SK-N-SH (cell line): ENCODE data around the gene PROM2. TPM values are rescaled to one million over a fixed set of nuclear protein-coding genes. Genes with fewer than 3 reads are reported as not detected.

Source experiments
- CTCF ChIA-PET: fragments of 300-600, 350-600 bp; formaldehyde crosslinking; extraction: SDS; loops from one replicate; lab custom pipeline; 2021; lab: Yijun Ruan, JAX
- POLR2A ChIA-PET: fragments of 350-600 bp; sonication (Branson Sonifier 250); formaldehyde crosslinking; extraction: SDS; loops from one replicate; lab custom pipeline; 2020; ENCODE audit warnings: antibody characterized with exemption, inconsistent platforms; lab: Yijun Ruan, JAX
- DNase-seq: peaks from one replicate; pipeline ENCODE4 v3.0.0; 2012
- H2AFZ ChIP-seq: fragments of 200-600 bp; sonication (generic); 2 replicates; pipeline ENCODE4 v1.8.1; 2016; ENCODE audit warnings: antibody characterized with exemption, mild to moderate bottlenecking, low read depth
- H3F3A ChIP-seq: fragments of 200-600 bp; sonication (generic); replicated peaks from 2 replicates; pipeline ENCODE3; 2016; ENCODE audit warnings: antibody characterized with exemption, mild to moderate bottlenecking; ENCODE audit not compliant: insufficient read depth
- H3K27ac ChIP-seq, 2 experiments: fragments of 200-500 bp in 1 of 2; fragments of 200-600 bp in 1 of 2; sonication (Bioruptor generic) in 1 of 2; sonication (generic), shearing (Covaris generic) in 1 of 2; 2 replicates each; pipeline versions ENCODE4 v1.5.1 to v1.6.1; 2014 to 2016; ENCODE audit warnings: low read depth in 2 of 2, inconsistent platforms in 1 of 2, low read length in 1 of 2, mild to moderate bottlenecking in 1 of 2, mixed read lengths in 1 of 2
- H3K27me3 ChIP-seq: fragments of 200-600 bp; sonication (generic), shearing (Covaris generic); 2 replicates; pipeline ENCODE4 v1.6.1; 2016; ENCODE audit warnings: mixed run types; ENCODE audit not compliant: insufficient read depth
- H3K36me3 ChIP-seq, 2 experiments: fragments of 200-500 bp in 1 of 2; fragments of 200-600 bp in 1 of 2; sonication (Bioruptor generic) in 1 of 2; sonication (generic) in 1 of 2; replicated peaks in 1 of 2; 2 replicates each; pipeline versions ENCODE3 to v1.5.1; 2014 to 2016; ENCODE audit warnings: low read length in 1 of 2, mild to moderate bottlenecking in 1 of 2; ENCODE audit not compliant: insufficient read depth in 2 of 2, control insufficient read depth in 1 of 2
- H3K4me1 ChIP-seq, 2 experiments: fragments of 200-500 bp in 1 of 2; fragments of 200-600 bp in 1 of 2; sonication (Bioruptor generic) in 1 of 2; sonication (generic), shearing (Covaris generic) in 1 of 2; 2 replicates each; pipeline versions ENCODE4 v1.5.1 to v1.6.1; 2014 to 2016; ENCODE audit warnings: low read depth in 1 of 2, low read length in 1 of 2, mixed run types in 1 of 2; ENCODE audit not compliant: insufficient read depth in 2 of 2, control insufficient read depth in 1 of 2
- H3K4me2 ChIP-seq: fragments of 200-600 bp; sonication (generic), shearing (Covaris generic); 2 replicates; pipeline ENCODE4 v1.6.1; 2017; ENCODE audit warnings: mixed run types
- H3K4me3 ChIP-seq, 2 experiments: fragments of 200-500 bp in 1 of 2; fragments of 200-600 bp in 1 of 2; sonication (Bioruptor generic) in 1 of 2; sonication (generic), shearing (Covaris generic) in 1 of 2; 2 replicates each; pipeline versions ENCODE4 v1.5.1 to v1.8.1; 2014 to 2016; ENCODE audit warnings: low read depth in 2 of 2, inconsistent platforms in 1 of 2, low read length in 1 of 2, mild to moderate bottlenecking in 1 of 2, mixed read lengths in 1 of 2, moderate library complexity in 1 of 2
- H3K79me2 ChIP-seq: fragments of 200-600 bp; sonication (generic); 2 replicates; pipeline ENCODE4 v1.8.1; 2017; ENCODE audit warnings: mild to moderate bottlenecking; ENCODE audit not compliant: insufficient read depth
- H3K9ac ChIP-seq: fragments of 200-600 bp; sonication (generic); 2 replicates; pipeline ENCODE4 v1.6.1; 2017; ENCODE audit warnings: mixed run types
- H3K9me2 ChIP-seq: fragments of 200-600 bp; sonication (generic); 2 replicates; pipeline ENCODE4 v1.6.1; 2017; ENCODE audit warnings: mixed run types
- H3K9me3 ChIP-seq: fragments of 200-600 bp; sonication (generic); 2 replicates; pipeline ENCODE4 v1.6.1; 2017; ENCODE audit warnings: mixed run types, mild to moderate bottlenecking, moderate library complexity
- H4K20me1 ChIP-seq: fragments of 200-600 bp; sonication (generic); 2 replicates; pipeline ENCODE4 v1.6.1; 2017; ENCODE audit warnings: mild to moderate bottlenecking, mixed run types; ENCODE audit not compliant: insufficient read depth
- CHD2 ChIP-seq: fragments of 150-350 bp; IDR thresholded peaks from 2 replicates; pipeline ENCODE4 v1.6.1; 2018; ENCODE audit warnings: low read length; ENCODE audit not compliant: partially characterized antibody
- CTCF ChIP-seq: fragments of 200-600 bp; sonication (generic); IDR thresholded peaks from 2 replicates; pipeline ENCODE4 v1.6.1; 2017; ENCODE audit warnings: antibody characterized with exemption, mild to moderate bottlenecking, moderate library complexity
- EP300 ChIP-seq, 2 experiments: IDR thresholded peaks; 2 replicates each; pipeline versions ENCODE4 v1.4.0 to v1.6.1; 2012; ENCODE audit warnings: borderline replicate concordance in 1 of 2, low read depth in 1 of 2, low read length in 1 of 2
- EZH2phosphoT487 ChIP-seq: fragments of 200-600 bp; sonication (generic); IDR thresholded peaks from 2 replicates; pipeline ENCODE4 v1.6.1; 2017; ENCODE audit warnings: low read depth, mixed run types, mild to moderate bottlenecking, antibody characterized with exemption, moderate library complexity, borderline replicate concordance
- FOSL2 ChIP-seq: IDR thresholded peaks from 2 replicates; pipeline ENCODE4 v1.4.0; 2012; ENCODE audit warnings: low read depth, mild to moderate bottlenecking, moderate library complexity, borderline replicate concordance
- FOXJ3 ChIP-seq: sonication (generic); formaldehyde crosslinking; IDR thresholded peaks from 2 replicates; pipeline ENCODE4 v1.5.1; 2020; ENCODE audit warnings: mild to moderate bottlenecking, missing genetic modification reagents
- FOXM1 ChIP-seq: IDR thresholded peaks from 2 replicates; pipeline ENCODE4 v1.4.0; 2012; ENCODE audit warnings: low read depth, mild to moderate bottlenecking
- GABPA ChIP-seq: IDR thresholded peaks from 2 replicates; pipeline ENCODE4 v1.4.0; 2012; ENCODE audit warnings: low read depth, mild to moderate bottlenecking
- GATA2 ChIP-seq: sonication (generic); formaldehyde crosslinking; IDR thresholded peaks from 2 replicates; pipeline ENCODE4 v1.5.0; 2020; ENCODE audit warnings: mild to moderate bottlenecking, missing genetic modification reagents
- JUND ChIP-seq: IDR thresholded peaks from 2 replicates; pipeline ENCODE4 v1.4.0; 2012
- MEF2A ChIP-seq: IDR thresholded peaks from 2 replicates; pipeline ENCODE4 v1.4.0; 2012; ENCODE audit warnings: low read depth, borderline replicate concordance
- MXI1 ChIP-seq: IDR thresholded peaks from 2 replicates; pipeline ENCODE4 v1.6.1; 2012; ENCODE audit warnings: mild to moderate bottlenecking, low read depth, low read length, improper control_type of control experiment
- POLR2AphosphoS5 ChIP-seq: IDR thresholded peaks from 2 replicates; pipeline ENCODE4 v1.6.1; 2012; ENCODE audit warnings: low read depth, low read length
- REST ChIP-seq: IDR thresholded peaks from 2 replicates; pipeline ENCODE4 v1.6.1; 2012; ENCODE audit warnings: mild to moderate bottlenecking, low read depth, low read length, moderate library complexity
- RFX5 ChIP-seq: IDR thresholded peaks from 2 replicates; pipeline ENCODE4 v1.6.1; 2012; ENCODE audit warnings: mild to moderate bottlenecking, improper control_type of control experiment, low read length
- SMC3 ChIP-seq: IDR thresholded peaks from 2 replicates; pipeline ENCODE4 v1.6.1; 2012; ENCODE audit warnings: low read depth, low read length, improper control_type of control experiment
- TCF12 ChIP-seq: IDR thresholded peaks from 2 replicates; pipeline ENCODE4 v1.4.0; 2012
- TEAD4 ChIP-seq: IDR thresholded peaks from 2 replicates; pipeline ENCODE4 v1.4.0; 2012; ENCODE audit warnings: mild to moderate bottlenecking, borderline replicate concordance; ENCODE audit not compliant: insufficient read depth
- USF1 ChIP-seq: IDR thresholded peaks from 2 replicates; pipeline ENCODE4 v1.4.0; 2012; ENCODE audit warnings: low read depth, borderline replicate concordance
- USF2 ChIP-seq: fragments of 150-350 bp; IDR thresholded peaks from 2 replicates; pipeline ENCODE4 v1.6.1; 2017; ENCODE audit warnings: antibody characterized with exemption, low read length, low read depth, borderline replicate concordance
- YY1 ChIP-seq: IDR thresholded peaks from 2 replicates; pipeline ENCODE4 v1.4.0; 2012; ENCODE audit warnings: low read depth, mild to moderate bottlenecking
- WGBS: methylation state at CpG from one replicate; pipeline ENCODE4 v1.1.6; 2017; ENCODE audit warnings: low lambda C conversion rate; 5-methylcytosine and 5-hydroxymethylcytosine counted together
- polyA plus RNA-seq, 3 experiments: library from polyadenylated mRNA; depleted of rRNA; stranded (reverse); fragments of >200 nt; gene quantifications; 2 replicates each; pipeline ENCODE4 v1.2.3, GENCODE V29; 2012

PROM2 gene
- polyA plus RNA-seq, 1 of the 3 experiments (the other 2 are of a cell fraction) = 0.38 TPM

GRCh38 chr2:95265182-95265581 lies 9.1 kb upstream of the PROM2 start:
- Histone ChIP-seq H3K9ac (no peak overlapping the region), H4K20me1 (no peaks in the 10 kb centered on the region), H3K4me1 (no peaks in the 10 kb centered on the region), H3K79me2 (no peaks in the 10 kb centered on the region), H3K9me2 (no peaks in the 10 kb centered on the region), H3K36me3 (no peaks in the 10 kb centered on the region), H3K27ac (no peak overlapping the region), H3K4me2 (no peak overlapping the region)
- 29% methylated on average over 4 of the region's 4 CpGs for WGBS
- CTCF ChIA-PET = no interaction called here
- no peak for TF ChIP-seq POLR2AphosphoS5
- no peak for TF ChIP-seq FOSL2
- TF ChIP-seq GABPA = no peak
- TF ChIP-seq MEF2A = no peak
- TF ChIP-seq MXI1 = no peak
- no peak for TF ChIP-seq FOXM1
- TF ChIP-seq, all 33 proteins: peak for 0
- Histone ChIP-seq H3K4me3 (no peak overlapping the region), H2AFZ (no peak overlapping the region), H3F3A (no peaks in the 10 kb centered on the region), H3K27me3 (no peaks in the 10 kb centered on the region), H3K9me3 (no peaks in the 10 kb centered on the region)
- no peak for DNase-seq
- POLR2A ChIA-PET = no interaction called here

- H4K20me1 ChIP-seq = no peaks in the 10 kb centered on the region
- H3K36me3 ChIP-seq = no peaks in the 10 kb centered on the region
- no peak for DNase-seq
- WGBS = 40% methylated on average over 10 of the region's 10 CpGs
- H3K27ac ChIP-seq = no peak overlapping the region
- H3K4me1 ChIP-seq = no peaks in the 10 kb centered on the region
- TF ChIP-seq GATA2 (CRISPR knock-in tag) = no peak
- no peak for TF ChIP-seq EP300 (IDR thresholded peaks at IDR 0.05; ENCODE audit: borderline replicate concordance in 1 of 2, low read depth in 1 of 2, low read length in 1 of 2)
- no peak for TF ChIP-seq USF2
- TF ChIP-seq POLR2AphosphoS5 = no peak
- no peak for TF ChIP-seq YY1
- no peak for TF ChIP-seq JUND
- no peak for TF ChIP-seq FOXJ3 (CRISPR knock-in tag)
- TF ChIP-seq GABPA = no peak
- no peak for TF ChIP-seq TCF12
- TF ChIP-seq FOSL2 = no peak
- TF ChIP-seq EZH2phosphoT487 = no peak
- TF ChIP-seq USF1 = no peak
- no peak for TF ChIP-seq SMC3
- TF ChIP-seq CHD2 = no peak
- no peak for TF ChIP-seq RFX5
- TF ChIP-seq REST = no peak
- TF ChIP-seq TEAD4 = no peak
- TF ChIP-seq CTCF = no peak
- TF ChIP-seq MEF2A = no peak
- H3K4me2 ChIP-seq = no peak overlapping the region
- H3K79me2 ChIP-seq = no peaks in the 10 kb centered on the region
- H2AFZ ChIP-seq = no peak overlapping the region
- POLR2A ChIA-PET = no interaction called here
- no peak overlapping the region for H3K4me3 ChIP-seq
- CTCF ChIA-PET = interaction anchor here (1.2 to 1.5 kb wide), 2 partner anchors 15 to 48 kb away, joined by 3 read pairs; no protein-coding TSS in a partner anchor
- H3F3A ChIP-seq = no peaks in the 10 kb centered on the region
- H3K9me3 ChIP-seq = no peaks in the 10 kb centered on the region
- no peaks in the 10 kb centered on the region for H3K27me3 ChIP-seq
- H3K9me2 ChIP-seq = no peaks in the 10 kb centered on the region
- no peak overlapping the region for H3K9ac ChIP-seq
Observed at GRCh38 chr2:95266781-95267430, 7.3 kb upstream of the PROM2 start.
